Forelimb muscle (tissue), 1 donor: Measurements from ENCODE around the gene TMEM52. TPM values are rescaled to one million over a fixed set of nuclear protein-coding genes. Genes with fewer than 3 reads are reported as not detected.

ENCODE experiments used
- DNase-seq: peaks from one replicate; pipeline ENCODE4 v3.0.0-alpha.2; 2013; ENCODE audit warnings: low read depth
- polyA plus RNA-seq: library from polyadenylated mRNA; unstranded; fragments of 120-200 nt; gene quantifications from one replicate; pipeline ENCODE4 v1.2.1, GENCODE V29; 2013; ENCODE audit not compliant: insufficient read length

Gene TMEM52
- polyA plus RNA-seq, 1 donor = 91.6 TPM

DNA sequence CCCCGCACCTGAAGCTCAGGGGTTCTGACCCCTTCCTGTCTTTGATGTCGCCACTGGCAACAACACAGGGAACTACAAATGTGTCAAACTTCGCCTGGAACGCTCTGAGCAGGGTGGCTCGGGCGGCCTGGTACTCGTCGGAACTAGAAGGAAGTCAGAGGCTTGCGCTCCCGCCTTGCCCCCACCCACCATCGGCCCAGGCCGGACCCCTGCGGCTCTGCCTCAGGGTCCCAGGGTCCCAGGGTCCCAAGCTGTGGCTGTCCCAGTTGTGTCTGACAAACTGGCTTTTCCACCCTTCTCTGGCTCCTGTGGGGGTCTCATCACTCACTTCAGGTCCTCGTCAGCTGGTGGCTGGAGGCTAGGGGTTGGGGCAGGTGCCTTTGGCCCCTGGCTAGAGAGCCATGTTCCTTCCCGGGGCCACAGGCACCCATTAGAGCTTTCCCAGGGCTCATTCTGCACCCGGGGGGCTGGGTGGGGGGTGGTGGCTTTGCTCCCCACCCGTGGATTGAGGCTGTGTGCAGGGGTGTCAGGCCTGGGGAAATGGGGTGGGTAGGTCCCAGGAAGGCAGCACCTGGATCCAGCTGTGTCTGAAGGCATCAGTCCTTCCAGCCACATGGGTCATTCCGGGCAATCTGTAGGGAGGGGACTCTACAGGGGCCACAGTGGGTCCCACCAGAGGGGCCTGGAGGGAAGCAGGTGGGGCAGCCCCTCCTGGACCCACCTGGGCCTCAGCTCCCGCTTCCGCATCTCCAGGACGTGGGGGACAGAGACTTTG is 8.0 kb upstream of the TMEM52 start:
- no peak for DNase-seq

DNA sequence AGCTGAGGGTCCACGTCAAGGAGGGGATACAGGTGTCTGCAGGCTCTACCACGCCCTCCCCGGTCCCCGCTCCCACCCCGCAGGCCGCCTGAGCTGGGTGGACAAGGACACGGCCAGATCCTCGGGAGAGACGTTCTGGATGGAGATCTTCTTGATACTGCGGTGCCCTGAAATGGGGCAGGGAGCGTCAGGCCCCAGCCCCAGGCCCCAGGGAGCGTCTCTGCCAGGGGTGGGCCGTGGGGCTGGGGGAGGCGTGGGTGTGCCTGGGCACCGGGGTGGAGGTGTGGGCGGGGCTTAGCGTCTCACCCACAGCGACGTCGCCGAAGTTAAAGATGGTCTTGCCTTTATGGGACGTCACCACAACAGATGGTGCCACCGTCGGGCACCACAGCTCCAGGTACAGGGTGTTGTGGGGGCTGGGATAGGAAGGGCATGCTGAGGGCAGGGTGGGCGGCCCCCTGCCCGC is 7.3 kb upstream of the TMEM52 start:
- DNase-seq = no peak

DNA sequence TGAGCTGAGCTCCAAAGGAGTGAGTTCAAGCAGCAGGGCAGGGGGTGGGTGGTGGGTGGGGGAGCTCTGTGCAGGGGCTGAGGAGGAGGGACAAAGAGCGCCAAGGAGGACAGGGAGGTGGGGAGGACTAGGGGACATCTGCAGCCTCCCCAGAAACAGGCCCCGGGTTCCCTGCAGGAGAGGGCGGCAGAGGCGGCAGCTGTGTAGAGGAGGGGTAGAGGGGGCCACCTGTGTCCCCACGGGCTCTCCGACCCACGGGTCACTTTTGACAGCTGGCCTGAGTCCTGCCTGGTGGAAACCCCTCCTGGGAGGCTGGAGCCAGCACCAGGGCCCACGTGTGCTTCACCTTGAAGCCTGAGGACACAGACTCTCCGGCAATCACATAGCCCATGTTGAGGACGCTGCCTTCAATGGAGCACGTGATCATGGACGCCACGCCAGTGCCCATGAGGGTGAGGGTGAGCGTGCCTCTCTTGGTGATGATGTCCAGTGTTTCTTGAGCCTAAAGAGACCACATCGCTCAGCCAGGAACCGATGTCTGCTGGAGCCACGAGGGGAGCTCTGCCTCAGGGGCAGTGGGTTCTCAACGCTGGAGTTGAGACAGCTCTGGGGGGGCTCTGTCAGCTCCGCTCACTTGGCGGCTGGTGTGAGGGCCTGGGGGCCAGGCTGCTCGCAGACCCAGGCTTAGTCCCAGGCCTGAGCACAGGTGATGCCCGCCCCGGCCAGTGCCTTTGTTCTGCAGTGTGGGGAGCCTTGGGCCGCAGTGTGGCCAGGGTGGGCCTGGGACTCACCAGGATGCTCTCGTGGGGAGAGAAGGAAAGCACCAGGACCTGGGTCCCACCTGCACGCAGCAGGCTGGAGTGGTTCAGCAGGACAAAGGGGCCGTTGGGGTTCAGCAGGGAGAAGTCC is 6.6 kb upstream of the TMEM52 start:
- DNase-seq = no peak

DNA sequence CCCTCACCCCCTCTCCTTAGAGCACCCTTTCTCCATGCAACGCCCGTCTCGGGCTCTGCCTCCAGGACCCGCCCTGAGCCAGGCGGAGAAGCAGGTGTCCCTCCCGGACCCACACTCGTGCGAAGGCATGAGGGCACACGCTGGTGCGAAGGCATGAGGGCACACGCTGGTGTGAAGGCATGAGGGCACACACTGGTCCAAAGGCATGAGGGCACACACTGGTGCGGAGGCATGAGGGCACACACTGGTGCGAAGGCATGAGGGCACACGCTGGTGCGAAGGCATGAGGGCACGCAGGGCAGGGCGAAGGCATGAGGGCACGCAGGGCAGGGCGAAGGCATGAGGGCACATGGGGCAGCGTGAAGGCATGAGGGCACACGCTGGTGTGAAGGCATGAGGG is 5.8 kb upstream of the TMEM52 start:
- no peak for DNase-seq

DNA sequence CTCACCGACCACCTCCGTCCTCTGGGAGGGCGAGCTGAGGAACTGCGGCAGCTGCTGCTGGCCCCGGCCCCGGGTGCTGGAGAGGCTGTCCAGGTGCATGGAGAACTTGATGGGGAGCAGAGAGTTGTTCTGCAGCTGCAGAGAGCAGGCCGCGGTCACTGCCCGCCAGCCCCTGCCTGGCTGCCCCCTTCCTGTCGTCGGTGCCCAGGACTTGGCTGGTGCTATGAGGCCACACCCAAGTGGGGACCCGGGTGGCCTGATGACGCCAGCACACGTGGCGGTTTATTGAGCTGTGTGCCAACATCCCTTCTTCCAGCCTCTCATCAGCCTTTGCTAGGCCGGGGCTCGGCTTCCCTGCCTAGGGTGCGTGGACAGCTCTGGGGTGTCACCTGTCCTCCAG is 5.3 kb upstream of the TMEM52 start:
- no peak for DNase-seq

DNA sequence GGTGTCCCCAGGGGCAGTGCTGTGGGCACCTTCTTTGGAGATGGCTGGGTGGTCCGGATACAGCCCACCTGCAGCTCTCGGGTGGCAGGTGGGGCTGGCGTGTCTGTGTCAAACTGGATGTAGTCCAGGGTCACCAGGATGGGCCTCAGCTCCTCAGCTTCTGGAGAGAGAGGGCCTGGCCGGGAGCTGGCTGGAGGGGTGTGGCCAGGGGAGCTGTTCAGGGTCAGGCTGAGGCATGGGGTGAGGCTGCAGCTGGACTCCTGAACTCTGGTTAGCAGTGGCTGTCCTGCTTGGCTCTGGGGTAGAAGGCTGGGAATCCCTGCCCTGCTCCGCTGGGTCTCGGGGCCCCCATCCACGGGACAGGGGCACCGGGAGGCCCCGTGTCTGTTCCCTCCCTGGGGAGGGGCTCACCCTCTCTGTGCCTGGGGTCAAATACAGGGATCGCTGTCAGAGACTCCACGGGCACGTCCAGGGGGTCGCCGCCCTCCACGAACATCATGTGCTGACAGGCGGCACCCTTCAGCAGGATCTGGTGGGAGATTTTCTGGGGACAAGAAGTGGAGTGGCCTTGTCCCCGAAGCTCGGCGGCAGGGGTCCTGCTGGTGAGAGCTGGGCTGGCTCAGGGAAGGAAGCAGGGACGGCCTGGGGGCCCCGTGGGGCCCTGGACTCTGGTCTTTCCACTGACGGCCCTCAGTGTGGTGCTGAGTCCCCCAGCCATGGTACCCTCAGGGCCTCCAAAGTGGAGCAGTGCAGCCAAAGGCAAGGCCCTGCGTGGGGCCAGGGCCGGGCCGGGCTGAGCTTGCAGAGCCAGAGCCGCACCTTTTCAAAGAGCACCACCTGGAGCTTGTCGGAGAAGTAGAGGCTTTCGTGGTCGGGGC is 4.1 kb upstream of the TMEM52 start:
- DNase-seq = no peak

DNA sequence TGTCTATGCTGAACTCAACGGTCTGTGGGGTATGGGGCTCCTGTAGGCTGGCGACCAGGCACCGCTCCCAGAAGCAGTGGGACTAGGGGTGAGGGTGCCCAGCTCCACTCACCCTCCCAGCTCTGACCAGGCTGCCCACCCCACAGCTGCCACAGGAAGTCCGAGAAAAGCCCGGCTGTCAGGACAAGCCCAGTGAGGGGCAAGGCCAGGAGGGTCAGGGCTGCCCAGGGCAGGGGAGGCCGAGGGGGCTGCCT is 3.5 kb upstream of the TMEM52 start:
- no peak for DNase-seq

DNA sequence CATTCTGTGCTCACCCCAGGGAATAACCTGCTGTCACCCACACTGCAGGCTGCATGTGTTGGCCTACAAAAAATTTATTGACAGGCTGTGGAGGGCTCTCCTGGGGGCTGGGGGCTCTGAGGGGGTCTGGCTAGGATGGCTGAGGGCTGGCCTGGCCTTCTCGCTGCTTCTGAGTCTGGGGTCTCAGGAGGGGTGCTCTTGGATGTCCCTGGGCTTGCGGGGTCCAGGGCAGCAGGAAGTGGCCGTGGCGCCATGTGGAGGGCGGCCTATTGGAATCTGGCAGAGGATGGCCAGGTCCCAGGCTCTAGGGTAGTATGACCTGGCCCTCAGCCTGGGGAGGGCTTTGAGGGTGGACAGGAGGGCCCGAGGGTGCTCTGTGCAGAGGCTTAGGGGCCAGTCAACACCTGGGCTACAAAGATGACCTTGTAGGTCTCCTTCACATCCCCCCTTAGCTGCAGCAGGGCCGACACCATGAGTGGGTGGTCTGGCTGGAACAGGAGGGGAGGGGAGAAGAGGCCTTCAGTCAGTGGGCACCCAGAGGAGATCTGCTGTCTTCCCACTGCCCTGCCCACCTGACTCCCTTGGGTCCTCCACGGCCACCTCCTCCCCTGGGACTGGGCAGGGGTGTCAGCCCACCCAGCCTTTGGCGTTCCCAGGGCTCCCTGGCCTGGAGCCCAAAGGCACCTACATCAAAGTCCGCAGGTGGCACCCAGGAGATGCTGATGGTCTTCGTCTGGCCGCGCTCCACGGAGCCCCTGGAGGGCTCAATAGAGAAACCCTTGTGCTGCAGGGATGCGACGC is 3.0 kb upstream of the TMEM52 start:
- no peak for DNase-seq

DNA sequence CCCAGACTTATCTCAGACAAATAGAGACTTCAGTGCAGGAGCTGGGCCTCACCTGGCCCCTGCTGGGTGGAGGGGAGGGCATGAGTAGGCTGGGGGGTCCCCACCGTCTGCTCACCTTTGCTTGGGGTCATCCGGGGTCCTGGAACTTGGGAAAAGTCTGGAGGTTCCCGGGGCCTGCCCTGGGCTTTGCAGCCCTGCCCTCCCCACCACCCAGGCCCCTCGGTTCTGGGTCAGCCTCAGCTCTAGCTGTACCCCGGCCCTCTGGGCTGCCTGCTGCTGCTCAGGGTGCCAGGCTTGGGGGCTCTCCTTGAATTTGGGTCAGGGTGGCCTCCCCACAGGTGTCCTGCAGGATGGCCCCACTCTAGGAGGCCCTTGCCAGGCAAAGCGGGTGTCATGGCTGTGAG is 2.4 kb upstream of the TMEM52 start:
- DNase-seq = no peak

DNA sequence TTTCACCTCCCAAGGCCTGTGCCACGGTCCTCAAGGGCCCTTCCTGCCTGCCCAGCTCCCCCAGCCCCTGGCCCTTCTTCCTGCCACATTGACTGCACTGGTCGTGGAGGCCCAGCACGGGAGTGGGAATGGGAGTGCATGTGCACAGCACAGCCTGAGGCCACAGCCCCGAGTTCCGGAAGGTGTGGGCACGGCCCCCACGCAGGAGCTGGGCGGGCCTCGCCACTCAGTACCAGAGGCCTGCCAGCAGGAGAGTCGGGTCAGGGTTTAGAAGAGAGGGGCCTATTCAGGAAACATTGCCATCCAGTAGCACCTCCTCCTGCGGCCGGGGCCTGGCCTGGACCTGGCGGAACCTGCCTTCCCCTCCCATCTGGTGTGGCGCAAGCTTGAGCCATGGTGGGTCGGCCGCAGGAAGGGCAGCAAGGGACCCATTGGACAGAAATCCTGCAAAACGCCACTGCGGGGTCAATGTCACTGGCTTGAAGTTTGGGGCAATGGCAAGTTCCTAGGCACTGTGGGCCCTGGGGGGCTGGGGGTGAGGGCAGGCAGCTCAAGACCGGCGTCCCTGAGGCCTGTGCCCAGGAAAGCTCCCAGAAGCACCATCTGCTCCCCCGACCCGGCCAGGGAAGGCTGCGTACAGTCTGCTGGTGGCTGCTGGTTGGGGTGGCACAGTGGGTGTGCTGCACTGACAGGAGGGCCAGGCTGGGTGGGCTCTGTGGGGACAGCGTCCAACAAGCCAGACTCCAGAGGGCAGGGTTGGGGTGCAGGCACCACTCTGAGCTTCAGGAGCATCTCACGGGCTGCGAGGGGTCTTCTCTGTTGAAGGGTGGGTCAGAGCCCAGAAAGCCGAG is 1.8 kb upstream of the TMEM52 start:
- DNase-seq = no peak

DNA sequence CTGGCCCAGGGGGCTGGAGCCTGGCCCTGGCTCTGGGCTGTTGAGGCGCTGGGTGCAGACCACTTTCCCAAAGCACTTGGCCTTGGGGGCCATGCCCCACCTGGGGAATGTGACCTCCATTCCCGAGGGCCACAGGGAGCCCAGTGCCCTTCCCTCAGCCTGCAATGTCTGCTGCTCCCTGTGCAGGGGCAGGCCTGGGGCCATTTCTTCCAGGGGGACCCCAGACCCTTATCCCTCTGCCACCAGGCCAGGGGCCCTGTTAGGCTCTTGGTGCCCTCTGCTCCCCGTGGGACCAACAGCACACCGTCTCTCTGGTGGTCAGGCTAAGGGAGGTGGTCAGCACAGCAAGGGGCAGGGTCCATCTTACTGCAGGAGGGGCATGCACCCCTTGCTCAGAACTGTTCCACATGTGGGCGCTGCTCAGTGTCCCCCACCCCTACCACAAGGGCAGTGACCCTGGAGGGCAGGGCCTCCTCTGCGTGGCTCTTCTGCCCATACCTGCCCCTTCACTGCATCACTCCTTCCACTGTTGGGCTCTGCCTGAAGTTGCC is 1.1 kb upstream of the TMEM52 start:
- DNase-seq = no peak

DNA sequence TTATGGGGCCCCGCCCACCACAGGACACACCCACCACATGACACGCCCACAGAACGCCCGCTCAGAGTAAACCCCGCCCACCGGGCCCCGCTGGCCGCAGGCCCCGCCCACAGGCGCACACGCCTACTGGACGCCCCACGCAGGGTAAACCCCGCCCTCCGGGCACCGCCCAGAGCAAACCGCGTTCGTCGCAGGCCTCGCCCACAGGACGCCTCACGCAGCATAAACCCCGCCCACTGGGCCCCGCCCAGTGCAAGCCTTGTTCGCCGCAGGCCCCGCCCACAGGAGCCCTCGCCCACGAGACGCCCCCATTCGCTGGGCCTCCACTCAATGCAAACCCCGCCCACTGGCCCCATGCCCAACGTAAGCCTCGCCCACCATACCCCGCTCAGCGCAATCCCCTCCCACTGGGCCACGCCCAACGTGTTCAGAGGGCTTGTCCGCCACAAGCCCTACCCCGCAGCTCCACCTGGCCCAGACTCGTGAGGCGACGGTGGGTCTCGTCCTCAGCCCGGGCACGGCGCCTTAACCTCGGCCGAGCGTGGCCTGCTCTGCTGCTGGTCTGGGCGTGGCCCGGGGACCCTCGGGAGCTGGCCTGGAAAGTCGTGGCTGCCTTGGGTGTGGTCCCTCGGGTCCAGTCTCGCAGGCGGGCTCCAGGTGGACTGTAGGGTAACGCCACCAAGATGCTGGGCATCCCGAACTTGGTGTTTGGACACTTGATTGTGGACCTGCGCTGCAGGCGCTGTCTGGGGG is 401 bp upstream of the TMEM52 start:
- DNase-seq = peak; percentile 72

DNA sequence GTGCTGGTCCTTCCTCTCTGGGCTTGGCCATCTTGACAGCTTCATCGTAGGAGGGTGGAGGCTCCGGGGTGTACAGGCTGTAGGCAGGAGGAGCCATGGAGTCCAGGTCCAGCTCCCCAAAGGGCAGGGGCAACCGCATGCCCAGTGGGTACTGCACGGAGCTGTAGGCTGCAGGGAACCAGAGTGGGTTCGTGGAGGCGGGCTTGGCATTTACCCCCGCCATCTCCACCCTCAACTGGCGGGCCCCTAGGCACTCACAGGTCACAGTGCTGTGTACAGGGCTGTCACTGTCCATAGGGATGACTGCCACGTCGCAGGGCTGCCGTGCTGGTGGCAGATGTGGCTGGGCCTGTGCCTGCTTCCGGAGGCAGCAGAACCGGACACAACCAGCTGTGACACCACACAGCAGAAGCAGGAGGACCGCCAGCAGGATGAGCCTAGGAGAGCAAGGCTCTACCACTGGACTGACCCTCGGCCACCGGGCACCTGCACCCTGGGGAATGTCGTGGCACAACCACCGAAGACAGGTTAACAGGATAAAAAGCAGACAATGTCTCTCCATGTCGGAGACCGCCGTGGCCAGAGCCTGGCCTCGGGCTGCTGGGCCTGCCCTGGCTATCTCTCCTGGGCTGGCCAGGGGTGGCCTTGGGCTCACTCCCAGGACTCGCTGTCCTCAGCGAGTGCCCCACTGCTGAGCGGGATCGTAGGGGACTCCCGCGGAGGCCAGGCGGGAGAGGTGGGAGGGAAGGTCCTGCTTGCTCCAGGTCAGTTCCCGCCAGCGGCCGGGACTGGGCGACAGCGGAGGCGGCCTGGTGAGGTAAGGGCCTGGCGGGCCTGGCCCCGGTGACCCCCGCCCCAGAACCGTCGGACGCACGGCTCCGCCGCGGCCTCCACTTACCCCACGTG is 831 bp downstream of the TMEM52 start:
- DNase-seq = no peak

DNA sequence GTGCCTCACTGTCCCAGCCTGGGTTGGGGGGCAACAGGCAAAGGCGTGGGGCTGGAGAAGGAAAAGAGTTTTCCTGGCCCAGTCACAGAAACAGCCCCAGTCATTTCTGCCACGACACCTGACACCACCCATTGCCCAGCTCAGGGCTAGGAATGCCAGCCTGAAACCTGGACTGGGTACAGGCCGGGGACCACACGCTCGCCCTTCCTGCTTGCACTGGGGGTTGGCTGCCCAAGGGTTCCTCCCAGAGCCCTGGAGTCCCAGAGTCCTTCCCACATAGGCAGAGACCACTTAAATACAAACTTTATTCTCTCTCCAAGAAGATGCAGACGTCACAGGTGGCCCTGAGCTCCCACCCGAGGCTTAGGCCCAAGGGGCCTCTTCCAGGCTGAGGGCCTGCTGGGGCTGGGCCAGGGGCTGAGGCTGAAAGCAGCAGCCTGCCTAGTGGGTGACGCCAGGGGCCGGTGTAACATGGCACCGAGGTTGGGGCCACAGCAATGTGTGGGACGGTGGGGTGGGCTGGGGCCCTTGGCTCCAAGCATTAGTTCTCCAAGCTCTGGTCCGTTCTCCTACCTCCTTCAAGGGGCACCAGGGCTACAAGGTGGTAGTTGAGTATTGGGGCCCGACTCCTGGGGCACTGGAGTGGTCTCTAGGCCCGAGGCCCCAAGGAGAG is 1.6 kb downstream of the TMEM52 start:
- no peak for DNase-seq

DNA sequence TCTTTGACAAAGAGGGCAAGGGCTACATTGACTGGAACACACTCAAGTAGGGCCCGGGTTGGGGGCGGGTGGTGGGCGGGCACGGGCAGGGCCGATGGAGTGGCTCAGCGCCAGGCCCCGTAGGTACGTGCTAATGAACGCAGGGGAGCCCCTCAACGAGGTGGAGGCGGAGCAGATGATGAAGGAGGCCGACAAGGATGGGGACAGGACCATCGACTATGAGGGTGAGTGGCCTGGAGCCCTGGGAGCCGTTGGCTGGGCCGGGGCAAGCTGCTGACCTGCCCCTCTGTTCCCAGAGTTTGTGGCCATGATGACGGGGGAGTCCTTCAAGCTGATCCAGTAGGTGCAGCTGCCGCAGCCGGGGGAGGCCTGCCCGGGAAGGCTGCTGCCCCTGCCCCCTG is 2.2 kb downstream of the TMEM52 start:
- no peak for DNase-seq

DNA sequence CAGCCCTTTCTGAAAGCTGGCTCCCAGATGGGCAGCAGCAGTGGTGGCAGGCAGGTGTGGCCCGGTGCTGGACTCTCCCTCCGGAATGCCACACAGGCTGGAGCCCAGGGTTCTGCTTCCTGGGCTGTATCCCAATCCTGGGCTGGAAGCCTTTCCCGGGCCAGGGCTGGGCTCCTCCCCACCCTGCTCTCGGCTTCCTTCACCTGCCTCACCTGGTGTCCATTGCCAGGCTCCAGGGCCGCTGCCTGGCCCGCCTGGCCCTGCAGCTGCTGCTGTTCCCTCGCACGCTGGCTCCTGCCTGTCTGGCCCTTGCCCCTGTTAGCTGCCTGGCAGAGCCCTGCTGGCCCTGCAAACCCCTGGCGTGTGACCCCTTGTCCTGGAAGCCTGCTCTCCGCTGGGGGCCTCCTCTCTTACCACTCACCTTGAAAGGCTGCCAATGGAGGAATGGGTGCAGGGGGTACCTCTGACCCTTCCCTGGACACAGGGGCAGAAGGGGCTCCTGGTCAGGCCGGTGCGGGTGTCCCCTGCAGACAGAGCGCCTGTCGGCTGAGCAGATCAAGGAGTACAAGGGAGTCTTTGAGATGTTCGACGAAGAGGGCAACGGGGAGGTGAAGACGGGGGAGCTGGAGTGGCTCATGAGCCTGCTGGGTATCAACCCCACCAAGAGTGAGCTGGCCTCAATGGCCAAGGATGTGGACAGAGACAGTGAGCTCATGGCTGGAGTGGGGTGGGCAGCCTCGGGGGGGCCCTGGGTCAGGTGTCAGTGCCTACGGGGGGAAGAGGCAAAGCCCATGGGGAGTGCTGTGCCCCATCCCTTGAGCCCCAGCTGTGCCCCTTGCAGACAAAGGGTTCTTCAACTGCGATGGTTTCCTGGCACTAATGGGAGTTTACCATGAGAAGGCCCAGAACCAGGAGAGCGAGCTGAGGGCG is 2.9 kb downstream of the TMEM52 start:
- DNase-seq = no peak
